Mesodermal cell (in vitro differentiated cells): ENCODE results near the gene FXYD6.
A peak's percentile ranks its signal among the peaks of the same experiment; 100 is the strongest.

Experiments used
- H3K27ac ChIP-seq: 2 replicates; pipeline ENCODE4 v1.7.0; 2013; ENCODE audit warnings: mild to moderate bottlenecking, low read depth, low read length, moderate library complexity; ENCODE audit not compliant: severe bottlenecking
- H3K36me3 ChIP-seq: 2 replicates; pipeline ENCODE4 v1.7.1; 2013; ENCODE audit warnings: mild to moderate bottlenecking, low read length, moderate library complexity; ENCODE audit not compliant: control insufficient read depth, insufficient read depth
- H3K4me1 ChIP-seq: one replicate; pipeline ENCODE4 v1.7.1; 2013; ENCODE audit warnings: mild to moderate bottlenecking, low read length; ENCODE audit not compliant: insufficient read depth, control insufficient read depth, poor library complexity, severe bottlenecking
- H3K4me3 ChIP-seq: 2 replicates; pipeline ENCODE4 v1.7.0; 2013; ENCODE audit warnings: low read length, control low read depth, mild to moderate bottlenecking; ENCODE audit not compliant: insufficient read depth, poor library complexity, severe bottlenecking; ENCODE audit errors: extremely low read depth
- H3K9me3 ChIP-seq: 2 replicates; pipeline ENCODE4 v1.7.1; 2013; ENCODE audit warnings: mild to moderate bottlenecking, low read length, moderate library complexity; ENCODE audit not compliant: control insufficient read depth
- WGBS, 2 experiments: methylation state at CpG; one replicate each; pipeline ENCODE4 v1.1.5; 2013; ENCODE audit warnings: missing lambda C conversion rate in 2 of 2; ENCODE audit not compliant: insufficient coverage in 2 of 2; 5-methylcytosine and 5-hydroxymethylcytosine counted together

The FXYD6 gene

GRCh38 chr11:117834838-117835443 is 41.5 kb downstream of the FXYD6 start:
- H3K27ac ChIP-seq: no peak overlapping the region
- H3K4me1 ChIP-seq: peaks cover 11% of the 10 kb centered on the region
- H3K36me3 ChIP-seq: peaks cover 10% of the 10 kb centered on the region
- H3K9me3 ChIP-seq: no peaks in the 10 kb centered on the region
- H3K4me3 ChIP-seq: no peak overlapping the region
- WGBS, 2 experiments: 96% methylated on average over 16 to 17 of the region's 17 CpGs

GRCh38 chr11:117834068-117834810 is 42.2 kb downstream of the FXYD6 start:
- H3K9me3 ChIP-seq: no peaks in the 10 kb centered on the region
- no peak overlapping the region for H3K27ac ChIP-seq
- H3K4me1 ChIP-seq: peaks cover 15% of the 10 kb centered on the region
- peaks cover 4% of the 10 kb centered on the region for H3K36me3 ChIP-seq
- 87 to 100% methylated on average over 3 of the region's 6 CpGs for WGBS, 2 experiments
- no peak overlapping the region for H3K4me3 ChIP-seq

GRCh38 chr11:117833401-117833891 is 43.0 kb downstream of the FXYD6 start:
- WGBS, 2 experiments: 84 to 96% methylated on average over 4 to 6 of the region's 7 CpGs
- H3K27ac ChIP-seq: no peak overlapping the region
- H3K4me1 ChIP-seq: peaks cover 23% of the 10 kb centered on the region

GRCh38 chr11:117832511-117832910 is 43.9 kb downstream of the FXYD6 start:
- H3K4me1 ChIP-seq: peaks cover 29% of the 10 kb centered on the region
- H3K27ac ChIP-seq: no peak overlapping the region
- WGBS, 2 experiments: 94 to 97% methylated on average over 8 of the region's 8 CpGs
- no peaks in the 10 kb centered on the region for H3K9me3 ChIP-seq
- no peak overlapping the region for H3K4me3 ChIP-seq
- H3K36me3 ChIP-seq: no peaks in the 10 kb centered on the region

More at GRCh38 chr11:117833401-117833891, 43.0 kb downstream of the FXYD6 start:
- Histone ChIP-seq H3K4me3 (no peak overlapping the region), H3K9me3 (no peaks in the 10 kb centered on the region), H3K36me3 (no peaks in the 10 kb centered on the region)

- H3K4me3 ChIP-seq: no peak overlapping the region
- H3K4me1 ChIP-seq: peaks cover 29% of the 10 kb centered on the region
These were observed 44.6 kb downstream of the FXYD6 start for GRCh38 chr11:117831661-117832415.

GRCh38 chr11:117830674-117831351 is 45.6 kb downstream of the FXYD6 start:
- peaks cover 29% of the 10 kb centered on the region for H3K4me1 ChIP-seq
- H3K36me3 ChIP-seq: no peaks in the 10 kb centered on the region
- H3K27ac ChIP-seq: no peak overlapping the region
- no peaks in the 10 kb centered on the region for H3K9me3 ChIP-seq
- 87 to 90% methylated on average over 3 to 5 of the region's 6 CpGs for WGBS, 2 experiments
- no peak overlapping the region for H3K4me3 ChIP-seq

More at GRCh38 chr11:117831661-117832415, 44.6 kb downstream of the FXYD6 start:
- Histone ChIP-seq H3K27ac (no peak overlapping the region), H3K36me3 (no peaks in the 10 kb centered on the region), H3K9me3 (no peaks in the 10 kb centered on the region)
- WGBS, 2 experiments: 89 to 90% methylated on average over 3 to 5 of the region's 7 CpGs

- H3K9me3 ChIP-seq: no peaks in the 10 kb centered on the region
- no peak overlapping the region for H3K27ac ChIP-seq
- no peak overlapping the region for H3K4me3 ChIP-seq
- WGBS, 2 experiments: 94 to 95% methylated on average over 14 of the region's 14 CpGs
- no peaks in the 10 kb centered on the region for H3K36me3 ChIP-seq
- H3K4me1 ChIP-seq: peaks cover 29% of the 10 kb centered on the region
These were observed 46.4 kb downstream of the FXYD6 start for GRCh38 chr11:117830072-117830471.

- Histone ChIP-seq H3K9me3 (no peaks in the 10 kb centered on the region), H3K36me3 (no peaks in the 10 kb centered on the region), H3K4me1 (peaks cover 36% of the 10 kb centered on the region), H3K4me3 (no peak overlapping the region), H3K27ac (peak overlapping the region; percentile 50)
- WGBS, 2 experiments: 86 to 90% methylated on average over 4 to 5 of the region's 7 CpGs
These were observed 47.1 kb downstream of the FXYD6 start for GRCh38 chr11:117829369-117829725.

- Histone ChIP-seq H3K27ac (peak overlapping the region; percentile 50), H3K4me3 (no peak overlapping the region), H3K9me3 (no peaks in the 10 kb centered on the region), H3K36me3 (no peaks in the 10 kb centered on the region), H3K4me1 (peaks cover 38% of the 10 kb centered on the region)
- WGBS, 2 experiments: 78 to 82% methylated on average over 12 to 14 of the region's 16 CpGs
These were observed 47.7 kb downstream of the FXYD6 start for GRCh38 chr11:117828611-117829368.
